ENCODE data around the gene PPP1R15A.

DNA sequence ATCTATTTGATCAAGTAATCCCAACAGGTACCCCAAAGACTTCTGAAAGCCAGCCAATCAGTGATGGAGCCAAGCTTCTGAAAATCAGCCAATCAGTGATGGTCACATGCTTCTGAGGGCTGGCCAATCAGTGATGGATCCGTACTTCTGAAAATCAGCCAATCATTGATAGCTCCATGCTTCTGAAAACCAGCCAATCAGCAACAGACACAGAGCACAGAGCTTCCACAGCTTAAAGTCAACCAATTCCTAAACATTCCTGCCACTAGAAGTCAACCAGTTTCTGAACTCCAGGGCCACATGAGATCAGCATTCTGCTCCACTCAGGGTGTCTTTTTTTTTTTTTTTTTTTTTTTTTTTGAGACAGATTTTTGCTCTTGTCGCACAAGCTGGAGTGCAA is 27.7 kb upstream of the PPP1R15A start:
- TF ChIP-seq KAT7 (CRISPR knock-in tag; IDR thresholded peaks at IDR 0.05; ENCODE audit: borderline replicate concordance): no peak
- TF ChIP-seq, protein P1, sequence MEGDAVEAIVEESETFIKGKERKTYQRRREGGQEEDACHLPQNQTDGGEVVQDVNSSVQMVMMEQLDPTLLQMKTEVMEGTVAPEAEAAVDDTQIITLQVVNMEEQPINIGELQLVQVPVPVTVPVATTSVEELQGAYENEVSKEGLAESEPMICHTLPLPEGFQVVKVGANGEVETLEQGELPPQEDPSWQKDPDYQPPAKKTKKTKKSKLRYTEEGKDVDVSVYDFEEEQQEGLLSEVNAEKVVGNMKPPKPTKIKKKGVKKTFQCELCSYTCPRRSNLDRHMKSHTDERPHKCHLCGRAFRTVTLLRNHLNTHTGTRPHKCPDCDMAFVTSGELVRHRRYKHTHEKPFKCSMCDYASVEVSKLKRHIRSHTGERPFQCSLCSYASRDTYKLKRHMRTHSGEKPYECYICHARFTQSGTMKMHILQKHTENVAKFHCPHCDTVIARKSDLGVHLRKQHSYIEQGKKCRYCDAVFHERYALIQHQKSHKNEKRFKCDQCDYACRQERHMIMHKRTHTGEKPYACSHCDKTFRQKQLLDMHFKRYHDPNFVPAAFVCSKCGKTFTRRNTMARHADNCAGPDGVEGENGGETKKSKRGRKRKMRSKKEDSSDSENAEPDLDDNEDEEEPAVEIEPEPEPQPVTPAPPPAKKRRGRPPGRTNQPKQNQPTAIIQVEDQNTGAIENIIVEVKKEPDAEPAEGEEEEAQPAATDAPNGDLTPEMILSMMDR (IDR thresholded peaks at IDR 0.05): no peak
- TF ChIP-seq, protein P2, sequence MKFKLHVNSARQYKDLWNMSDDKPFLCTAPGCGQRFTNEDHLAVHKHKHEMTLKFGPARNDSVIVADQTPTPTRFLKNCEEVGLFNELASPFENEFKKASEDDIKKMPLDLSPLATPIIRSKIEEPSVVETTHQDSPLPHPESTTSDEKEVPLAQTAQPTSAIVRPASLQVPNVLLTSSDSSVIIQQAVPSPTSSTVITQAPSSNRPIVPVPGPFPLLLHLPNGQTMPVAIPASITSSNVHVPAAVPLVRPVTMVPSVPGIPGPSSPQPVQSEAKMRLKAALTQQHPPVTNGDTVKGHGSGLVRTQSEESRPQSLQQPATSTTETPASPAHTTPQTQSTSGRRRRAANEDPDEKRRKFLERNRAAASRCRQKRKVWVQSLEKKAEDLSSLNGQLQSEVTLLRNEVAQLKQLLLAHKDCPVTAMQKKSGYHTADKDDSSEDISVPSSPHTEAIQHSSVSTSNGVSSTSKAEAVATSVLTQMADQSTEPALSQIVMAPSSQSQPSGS (CRISPR knock-in tag; IDR thresholded peaks at IDR 0.05; ENCODE audit: borderline replicate concordance, low read depth): no peak
- no peak for TF ChIP-seq CREM (CRISPR knock-in tag; IDR thresholded peaks at IDR 0.05)
- no peak for TF ChIP-seq ETV6 (CRISPR knock-in tag; IDR thresholded peaks at IDR 0.05)
- TF ChIP-seq, protein P3, sequence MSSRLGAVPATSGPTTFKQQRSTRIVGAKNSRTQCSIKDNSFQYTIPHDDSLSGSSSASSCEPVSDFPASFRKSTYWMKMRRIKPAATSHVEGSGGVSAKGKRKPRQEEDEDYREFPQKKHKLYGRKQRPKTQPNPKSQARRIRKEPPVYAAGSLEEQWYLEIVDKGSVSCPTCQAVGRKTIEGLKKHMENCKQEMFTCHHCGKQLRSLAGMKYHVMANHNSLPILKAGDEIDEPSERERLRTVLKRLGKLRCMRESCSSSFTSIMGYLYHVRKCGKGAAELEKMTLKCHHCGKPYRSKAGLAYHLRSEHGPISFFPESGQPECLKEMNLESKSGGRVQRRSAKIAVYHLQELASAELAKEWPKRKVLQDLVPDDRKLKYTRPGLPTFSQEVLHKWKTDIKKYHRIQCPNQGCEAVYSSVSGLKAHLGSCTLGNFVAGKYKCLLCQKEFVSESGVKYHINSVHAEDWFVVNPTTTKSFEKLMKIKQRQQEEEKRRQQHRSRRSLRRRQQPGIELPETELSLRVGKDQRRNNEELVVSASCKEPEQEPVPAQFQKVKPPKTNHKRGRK (CRISPR knock-in tag; IDR thresholded peaks at IDR 0.05; ENCODE audit: borderline replicate concordance): no peak
- TF ChIP-seq, protein P4, sequence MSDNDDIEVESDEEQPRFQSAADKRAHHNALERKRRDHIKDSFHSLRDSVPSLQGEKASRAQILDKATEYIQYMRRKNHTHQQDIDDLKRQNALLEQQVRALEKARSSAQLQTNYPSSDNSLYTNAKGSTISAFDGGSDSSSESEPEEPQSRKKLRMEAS (CRISPR knock-in tag; IDR thresholded peaks at IDR 0.05): no peak
- TF ChIP-seq, protein P5, sequence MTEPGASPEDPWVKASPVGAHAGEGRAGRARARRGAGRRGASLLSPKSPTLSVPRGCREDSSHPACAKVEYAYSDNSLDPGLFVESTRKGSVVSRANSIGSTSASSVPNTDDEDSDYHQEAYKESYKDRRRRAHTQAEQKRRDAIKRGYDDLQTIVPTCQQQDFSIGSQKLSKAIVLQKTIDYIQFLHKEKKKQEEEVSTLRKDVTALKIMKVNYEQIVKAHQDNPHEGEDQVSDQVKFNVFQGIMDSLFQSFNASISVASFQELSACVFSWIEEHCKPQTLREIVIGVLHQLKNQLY (CRISPR knock-in tag; IDR thresholded peaks at IDR 0.05): no peak
- no peak for TF ChIP-seq ZNF396 (CRISPR knock-in tag; IDR thresholded peaks at IDR 0.05; ENCODE audit: borderline replicate concordance)
- no peak for TF ChIP-seq SP1 (CRISPR knock-in tag; conservative IDR thresholded peaks at IDR 0.05)
